Fibroblast of mammary gland (primary cell): ENCODE data around the gene HSBP1L1.

Experiments used
- DNase-seq: peaks from one replicate; pipeline ENCODE4 v3.0.0-alpha.2; 2010; ENCODE audit warnings: low read depth
- H3K4me3 ChIP-seq: 2 replicates; pipeline ENCODE4 v1.5.1; 2011; ENCODE audit warnings: low read depth, mild to moderate bottlenecking, low read length, moderate library complexity; ENCODE audit not compliant: control insufficient read depth
- CTCF ChIP-seq: conservative IDR thresholded peaks from 2 replicates; pipeline ENCODE4 v1.5.1; 2011; ENCODE audit warnings: low read depth, low read length, inconsistent platforms; ENCODE audit not compliant: control insufficient read depth, insufficient read depth

HSBP1L1 gene

GRCh38 chr18:79941473-79942119 is 22.8 kb upstream of the HSBP1L1 start:
- DNase-seq: no peak
- no peak for TF ChIP-seq CTCF
- H3K4me3 ChIP-seq: no peak overlapping the region

GRCh38 chr18:79942211-79942610 is 22.2 kb upstream of the HSBP1L1 start:
- no peak for TF ChIP-seq CTCF
- no peak overlapping the region for H3K4me3 ChIP-seq
- no peak for DNase-seq

GRCh38 chr18:79942786-79943607 is 21.4 kb upstream of the HSBP1L1 start:
- DNase-seq: no peak
- TF ChIP-seq CTCF: no peak
- H3K4me3 ChIP-seq: no peak overlapping the region

- H3K4me3 ChIP-seq: no peak overlapping the region
- no peak for DNase-seq
- TF ChIP-seq CTCF: no peak
Observed at GRCh38 chr18:79943608-79944125, 20.8 kb upstream of the HSBP1L1 start.

- no peak for DNase-seq
- no peak for TF ChIP-seq CTCF
- H3K4me3 ChIP-seq: no peak overlapping the region
Observed at GRCh38 chr18:79944126-79944731, 20.2 kb upstream of the HSBP1L1 start.

- DNase-seq: no peak
- no peak for TF ChIP-seq CTCF
- H3K4me3 ChIP-seq: no peak overlapping the region
Observed at GRCh38 chr18:79944746-79945117, 19.7 kb upstream of the HSBP1L1 start.
